CD4-positive, alpha-beta T cell treated with Interleukin-4 for 4 hours (primary cell): ENCODE measurements around the gene ZNF532.

ENCODE experiments used
- DNase-seq: peaks from one replicate; pipeline ENCODE4 v3.0.0-alpha.2; 2020

Gene ZNF532

DNA sequence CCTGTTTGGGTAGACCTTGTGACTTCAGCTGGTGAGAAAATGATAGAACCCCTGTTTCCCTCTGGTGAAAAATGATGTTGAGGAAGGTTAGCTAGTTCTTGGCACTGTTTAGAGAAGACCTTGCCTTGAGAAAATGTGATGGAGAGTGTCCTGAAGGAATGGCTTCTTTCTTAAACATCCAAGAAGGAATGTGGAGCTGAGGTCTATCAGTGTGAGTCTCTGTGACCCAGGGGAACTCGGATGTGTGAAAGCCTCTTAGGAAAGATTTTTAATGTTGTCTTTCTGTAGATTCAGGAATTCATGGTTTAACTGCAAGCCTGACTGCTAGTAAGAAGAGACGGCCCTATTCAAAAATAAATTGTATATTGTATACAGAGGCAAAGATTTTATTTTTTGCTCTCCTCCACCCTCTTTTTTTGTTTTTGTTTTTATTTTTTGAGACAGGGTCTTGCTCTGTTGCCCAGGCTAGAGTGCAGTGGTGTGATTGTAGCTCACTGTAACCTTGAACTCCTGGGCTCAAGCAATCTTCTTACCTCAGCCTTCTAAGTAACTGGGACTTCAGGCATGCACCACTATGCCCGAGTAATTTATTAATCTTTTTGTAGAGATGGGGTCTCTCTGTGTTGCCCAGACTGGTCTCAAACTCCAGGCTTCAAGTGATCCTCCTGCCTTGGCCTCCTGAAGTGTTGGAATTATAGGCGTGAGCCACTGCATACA lies 87.5 kb downstream of the ZNF532 start:
- DNase-seq = no peak

DNA sequence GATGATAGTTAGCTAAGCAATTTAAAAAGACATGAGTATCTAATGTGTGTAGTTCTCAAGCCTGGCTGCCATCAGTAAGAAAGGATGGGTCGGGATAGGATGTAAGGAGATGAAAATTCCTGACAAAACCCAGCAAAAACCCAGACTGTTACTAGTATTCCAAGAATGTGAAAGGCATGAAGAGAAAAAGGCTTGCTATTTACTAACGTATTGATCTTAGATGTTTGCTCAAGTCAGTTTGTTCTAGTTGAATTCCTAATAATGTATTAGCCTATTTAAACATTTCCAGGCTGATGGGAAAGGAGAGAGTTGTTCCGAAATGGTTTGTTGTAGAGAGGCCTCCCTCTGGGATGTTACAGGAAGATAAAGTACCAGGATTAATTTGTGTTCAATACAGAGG lies 88.2 kb downstream of the ZNF532 start:
- no peak for DNase-seq

DNA sequence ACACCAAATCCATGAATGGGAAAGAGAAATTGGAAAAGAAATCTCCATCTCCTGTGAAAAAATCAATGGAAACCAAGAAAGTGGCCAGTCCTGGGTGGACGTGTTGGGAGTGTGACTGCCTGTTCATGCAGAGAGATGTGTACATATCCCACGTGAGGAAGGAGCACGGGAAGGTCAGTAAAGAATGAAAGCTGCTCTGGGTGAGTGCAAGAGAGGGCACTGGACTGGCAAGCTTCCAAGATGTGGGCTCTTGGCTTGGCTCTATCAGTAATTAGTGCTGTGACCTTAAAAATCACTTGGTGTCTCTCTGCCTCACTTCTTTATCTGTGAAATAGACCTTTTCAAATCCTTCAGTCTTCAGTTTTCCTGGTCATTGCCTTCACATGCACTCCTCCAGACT lies 89.0 kb downstream of the ZNF532 start:
- no peak for DNase-seq

DNA sequence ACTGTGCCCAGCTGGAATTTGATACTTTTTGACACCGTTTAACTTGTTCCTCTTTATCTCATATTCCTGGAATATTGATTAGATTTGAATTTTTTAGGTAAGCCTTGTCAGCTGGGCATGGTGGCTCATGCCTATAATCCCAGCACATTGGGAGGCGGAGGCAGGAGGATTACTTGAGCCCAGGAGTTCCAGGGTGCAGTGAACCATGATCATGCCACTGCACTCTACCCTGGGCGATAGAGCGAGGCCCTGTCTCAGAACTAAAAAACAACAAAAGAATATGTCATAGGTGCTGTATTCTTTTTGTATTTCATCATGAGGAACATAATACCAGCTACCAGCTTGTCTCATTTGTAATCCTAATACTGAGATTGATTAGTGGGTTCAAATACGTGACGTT lies 90.3 kb downstream of the ZNF532 start:
- DNase-seq = no peak

DNA sequence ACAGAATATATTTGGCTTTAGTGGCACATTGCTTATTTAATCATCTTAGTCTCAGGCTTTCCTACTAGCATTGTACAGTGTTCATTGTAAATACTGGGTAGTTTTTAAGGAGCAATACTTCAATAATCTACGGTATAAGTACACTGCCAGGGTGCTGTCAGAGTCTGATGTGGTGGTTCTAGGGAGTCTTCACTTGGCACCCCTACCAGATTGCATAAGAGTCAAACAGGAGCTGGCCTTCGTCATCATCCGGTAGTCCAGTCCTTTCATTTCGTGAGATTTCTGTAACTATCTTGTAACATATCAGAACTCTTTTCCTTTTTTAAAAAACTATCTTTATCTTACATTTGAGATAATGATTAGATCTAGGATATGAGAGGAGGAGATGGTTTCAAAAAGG lies 91.1 kb downstream of the ZNF532 start:
- DNase-seq = no peak

DNA sequence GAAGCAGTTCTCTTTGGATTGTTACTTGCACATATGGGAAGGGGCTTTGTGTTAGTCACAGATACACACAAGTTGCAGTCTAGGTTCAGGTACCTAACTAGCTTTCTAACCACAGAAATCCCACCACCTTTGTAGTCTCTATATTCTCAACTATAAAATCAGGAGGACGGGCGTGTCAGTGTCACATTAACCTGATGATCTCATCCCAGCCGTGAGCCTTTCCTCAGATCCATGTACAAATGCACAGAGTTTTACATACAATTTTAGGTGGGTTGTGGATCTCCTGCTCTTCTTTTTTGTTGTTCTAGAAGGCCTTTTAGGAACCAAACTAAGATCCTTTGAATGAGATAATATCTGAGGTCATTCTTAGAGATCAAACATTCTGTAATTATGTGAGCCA lies 94.0 kb downstream of the ZNF532 start:
- no peak for DNase-seq

DNA sequence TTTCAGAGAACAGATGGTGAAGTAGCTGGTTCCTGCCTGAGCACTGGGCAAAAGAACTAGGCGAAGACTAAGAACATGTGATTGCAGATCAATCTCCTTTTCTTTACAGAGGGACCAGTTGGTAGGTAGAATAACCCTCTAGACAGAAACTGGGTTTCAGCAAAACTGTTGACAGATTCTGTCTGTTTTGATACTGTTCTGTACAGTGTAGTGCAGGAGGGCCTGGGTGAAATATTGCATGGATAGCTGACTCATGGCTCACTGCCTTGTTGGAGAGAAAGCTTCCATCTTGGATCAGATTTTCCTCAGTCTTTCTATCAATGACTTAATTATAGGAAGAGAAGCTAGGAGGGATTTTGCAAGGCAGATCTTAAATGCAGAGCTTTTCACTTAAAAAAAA lies 95.8 kb downstream of the ZNF532 start:
- DNase-seq = no peak

DNA sequence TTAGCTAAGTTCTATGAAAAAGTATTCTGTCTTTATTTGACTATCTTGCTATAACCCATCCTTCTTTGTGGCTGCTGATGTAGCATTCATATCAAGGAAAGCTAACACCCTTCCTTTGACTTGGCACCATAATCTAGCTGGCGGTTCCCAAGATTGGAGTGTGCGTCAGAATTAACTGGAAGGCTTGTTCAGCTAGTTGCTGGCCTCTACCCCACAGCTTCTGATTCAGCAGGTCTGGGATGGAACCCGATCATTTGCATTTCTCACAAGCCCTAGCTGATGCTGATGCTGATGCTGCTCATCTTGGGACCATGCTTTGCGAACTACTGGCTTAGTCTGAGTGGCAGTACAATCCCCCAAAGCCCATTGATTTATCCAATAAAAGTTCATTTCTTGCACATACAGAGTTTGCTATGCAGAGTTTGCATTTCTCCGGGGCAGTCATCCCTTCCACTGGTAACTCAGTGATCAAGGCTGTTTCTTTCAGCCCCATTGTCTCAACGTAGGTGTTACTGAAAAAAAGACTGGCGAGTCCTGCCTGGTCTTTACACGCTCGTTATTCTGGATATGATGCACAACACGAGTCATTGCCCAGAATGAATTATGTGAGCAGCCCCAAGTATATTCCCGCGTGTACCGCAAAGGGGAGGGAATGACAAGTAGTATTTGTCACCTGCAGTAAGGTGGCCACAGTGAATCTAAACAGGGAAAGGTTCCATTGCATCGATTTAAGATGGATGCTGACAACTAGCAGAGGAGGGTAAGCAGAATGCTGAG lies 96.5 kb downstream of the ZNF532 start:
- no peak for DNase-seq

DNA sequence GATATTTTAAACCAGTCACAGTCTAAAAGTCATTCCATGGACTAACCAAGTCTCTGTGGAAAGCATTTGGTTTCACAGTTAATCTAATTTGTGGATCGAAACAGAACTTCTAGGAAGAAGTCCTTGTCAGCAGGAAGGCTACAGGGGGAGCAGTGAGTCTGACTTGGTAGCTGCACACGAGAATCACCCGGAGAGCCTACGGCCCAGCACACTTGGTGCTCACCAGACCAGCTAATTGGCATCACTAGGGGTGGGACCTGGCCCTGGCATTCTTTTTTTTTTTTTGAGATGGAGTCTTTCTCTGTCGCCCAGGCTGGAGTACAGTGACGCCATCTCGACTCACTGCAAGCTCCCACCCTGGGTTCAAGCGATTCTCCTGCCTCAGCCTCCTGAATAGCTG lies 97.7 kb downstream of the ZNF532 start:
- DNase-seq = no peak

DNA sequence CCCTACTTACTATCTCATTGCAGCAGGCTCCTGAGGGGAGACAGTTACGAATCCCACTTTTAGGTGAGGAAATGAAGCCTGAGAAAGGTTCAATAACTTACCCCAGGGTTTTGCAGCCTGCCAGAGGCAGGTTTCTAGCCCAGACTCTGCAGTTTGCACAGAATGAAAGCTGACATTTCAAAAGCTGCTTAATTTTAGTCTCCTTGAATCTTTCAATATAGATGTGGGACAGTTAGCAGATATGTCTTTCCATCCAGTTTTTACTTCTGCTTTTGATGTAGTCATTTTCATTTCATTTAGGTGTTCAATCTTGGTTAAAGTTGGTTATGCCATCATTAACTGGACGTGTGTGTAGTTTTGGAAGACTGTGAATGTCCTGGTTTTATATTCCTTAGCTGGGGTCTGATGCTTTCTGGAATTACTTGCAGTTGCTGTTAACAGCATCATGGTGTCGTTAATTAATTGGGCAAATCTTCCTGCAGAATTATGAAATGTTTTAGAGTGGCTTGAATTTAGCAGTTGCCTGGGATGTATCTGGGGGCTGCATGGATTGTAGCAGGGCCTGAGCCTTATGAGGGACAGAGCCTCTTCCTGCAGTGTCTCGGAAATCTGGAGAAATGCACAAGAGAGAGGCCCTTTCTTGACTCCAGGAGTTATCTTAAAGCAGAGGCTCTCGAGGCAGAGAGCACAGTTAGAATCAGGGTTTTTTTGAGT lies 100.8 kb downstream of the ZNF532 start:
- no peak for DNase-seq

DNA sequence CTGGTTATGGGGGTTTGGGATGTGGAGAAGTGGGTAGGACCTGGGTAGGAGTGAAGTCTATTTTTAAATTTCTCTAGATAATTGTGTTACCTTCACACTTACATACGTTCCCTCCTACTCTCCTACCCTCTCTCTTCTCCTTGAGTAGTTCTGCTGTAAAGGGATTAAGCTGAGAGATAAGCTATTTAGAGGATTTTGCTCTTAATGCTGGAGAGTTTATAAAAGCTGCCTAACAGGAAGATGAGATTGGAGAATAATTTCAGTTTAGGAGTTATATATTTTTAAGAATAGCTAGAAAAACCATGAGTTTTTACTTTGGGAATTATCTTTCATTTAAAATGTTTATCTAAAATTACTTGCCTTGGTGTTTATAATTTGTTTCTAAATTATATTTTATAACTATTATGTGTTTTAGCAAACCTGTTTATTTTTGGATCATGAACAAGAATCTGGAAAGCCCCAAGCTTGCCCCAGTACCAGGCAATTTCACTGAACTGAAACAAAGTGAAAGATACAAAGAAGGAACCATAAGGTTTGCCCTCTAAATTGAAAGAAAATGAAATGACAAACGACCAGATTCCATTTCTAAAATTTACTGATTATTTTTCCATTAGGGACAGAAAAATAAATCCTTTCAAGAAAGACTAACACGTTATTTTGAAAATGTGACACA lies 101.5 kb downstream of the ZNF532 start:
- DNase-seq = no peak

DNA sequence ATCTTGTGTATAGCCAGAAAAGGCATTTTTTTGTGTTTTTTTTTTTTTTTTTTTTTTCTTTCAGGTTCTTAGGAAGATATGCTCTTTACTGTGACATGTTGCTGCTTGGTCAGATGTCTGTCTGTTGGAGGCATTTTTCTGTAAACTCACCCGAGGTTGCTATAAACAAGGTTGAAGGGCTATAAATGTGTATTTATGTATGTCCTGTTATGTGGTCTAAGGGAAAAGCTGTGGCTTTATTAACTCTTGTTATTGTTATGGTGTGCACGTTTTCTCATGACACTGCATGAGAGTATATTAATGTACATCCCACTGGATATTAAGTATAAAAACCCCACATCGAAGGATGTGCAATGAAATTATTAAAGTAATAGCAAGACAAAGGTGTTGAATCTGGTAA lies 102.0 kb downstream of the ZNF532 start:
- no peak for DNase-seq

DNA sequence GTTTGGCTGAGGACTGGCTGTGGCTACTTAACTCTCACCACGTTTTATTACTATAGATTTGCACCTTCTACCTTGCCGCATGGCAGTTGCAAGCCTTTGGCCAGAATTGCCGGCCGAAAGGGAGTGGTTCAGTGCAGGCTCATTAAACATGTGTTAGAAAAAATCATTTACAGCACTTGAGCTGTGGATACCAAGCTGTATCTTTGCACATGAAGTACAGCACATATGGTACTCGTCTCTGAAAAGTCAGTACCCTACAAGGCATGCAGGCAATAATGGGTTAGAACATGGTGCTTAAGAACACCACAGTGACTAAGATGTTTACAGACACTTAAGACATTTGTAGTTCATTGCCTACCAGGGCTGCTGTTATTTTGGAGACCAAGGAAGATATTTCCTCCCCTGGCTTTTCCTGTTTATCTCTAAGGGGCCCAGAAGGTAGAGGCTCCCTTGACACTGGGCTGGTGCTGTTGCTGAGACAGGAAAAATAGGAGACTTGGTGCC lies 103.1 kb downstream of the ZNF532 start:
- no peak for DNase-seq

DNA sequence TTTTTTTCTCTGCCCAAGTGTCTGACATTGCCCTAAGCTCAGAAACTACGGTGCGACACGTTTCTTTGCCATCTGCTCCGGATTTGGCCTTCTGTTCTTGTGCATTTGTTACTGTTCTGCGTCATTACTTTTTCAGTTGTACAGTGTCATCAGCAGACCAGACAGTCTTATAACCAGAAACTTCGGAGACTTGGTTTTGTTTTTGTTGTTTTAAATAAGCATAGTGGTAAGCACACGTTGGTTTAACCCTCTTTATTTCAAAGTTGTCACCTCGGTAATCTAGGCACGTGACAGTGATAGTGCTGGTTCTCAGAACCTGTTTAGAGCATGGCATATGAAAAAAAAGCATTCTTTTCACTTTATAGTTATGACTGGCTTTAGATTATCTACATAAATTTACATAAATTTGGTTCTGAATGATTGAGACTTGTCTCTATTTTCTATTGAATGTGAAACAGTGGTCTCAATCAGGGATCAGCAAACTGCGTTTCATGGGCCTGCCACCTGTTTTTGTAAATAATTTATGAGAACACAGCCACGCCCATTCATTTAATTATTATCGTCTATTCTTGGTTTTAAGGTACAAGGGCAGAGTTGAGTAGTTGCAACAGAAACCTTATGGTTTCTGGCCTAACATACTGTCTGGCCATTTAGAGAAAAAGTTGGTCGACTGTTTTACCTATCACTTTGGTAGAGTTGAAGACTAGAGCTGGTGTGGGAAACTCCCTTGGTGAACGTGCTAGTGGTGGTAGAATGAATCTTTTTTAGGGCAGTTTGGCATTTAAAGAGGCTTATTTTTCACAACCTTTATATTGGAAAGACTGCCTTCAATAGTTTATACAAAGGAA lies 106.5 kb downstream of the ZNF532 start:
- no peak for DNase-seq

DNA sequence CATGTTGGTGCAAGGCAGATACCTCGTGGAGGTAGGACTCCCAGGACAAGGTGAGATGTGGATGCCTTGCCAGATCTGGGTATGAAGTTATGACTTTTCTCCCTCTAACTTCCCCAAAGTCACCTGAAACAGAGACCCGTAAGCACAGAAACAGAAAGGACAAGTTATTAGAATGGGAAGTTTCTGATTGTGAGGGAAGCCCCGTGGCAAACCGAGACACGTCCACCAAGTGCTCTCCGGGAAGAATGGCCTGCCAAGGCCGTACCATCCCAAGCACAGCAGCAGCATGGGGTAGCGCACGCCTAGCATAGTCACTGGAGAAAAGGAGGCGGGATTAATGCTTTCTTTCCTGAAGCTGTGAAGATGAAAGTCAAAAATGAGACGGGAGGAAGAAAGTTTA lies 110.6 kb downstream of the ZNF532 start:
- no peak for DNase-seq

DNA sequence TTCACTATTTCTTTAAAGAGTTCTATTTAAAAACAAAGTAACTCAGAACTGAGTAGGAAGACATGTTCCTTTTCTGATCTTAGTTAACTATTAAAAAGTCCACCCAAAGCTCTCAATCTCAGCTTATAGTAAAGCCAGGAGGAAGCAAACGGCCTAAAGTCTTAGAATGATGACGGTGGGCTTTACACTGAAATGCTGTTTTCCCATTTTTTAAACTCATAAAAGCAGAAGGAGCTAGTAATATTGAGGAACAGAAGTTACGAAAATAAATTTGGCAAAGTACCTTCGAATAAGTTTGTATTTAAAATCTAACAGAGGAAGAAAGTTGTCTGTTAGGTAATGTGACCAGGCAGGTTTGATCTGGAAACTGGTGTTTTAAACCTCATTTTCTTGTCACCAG lies 111.1 kb downstream of the ZNF532 start:
- no peak for DNase-seq

DNA sequence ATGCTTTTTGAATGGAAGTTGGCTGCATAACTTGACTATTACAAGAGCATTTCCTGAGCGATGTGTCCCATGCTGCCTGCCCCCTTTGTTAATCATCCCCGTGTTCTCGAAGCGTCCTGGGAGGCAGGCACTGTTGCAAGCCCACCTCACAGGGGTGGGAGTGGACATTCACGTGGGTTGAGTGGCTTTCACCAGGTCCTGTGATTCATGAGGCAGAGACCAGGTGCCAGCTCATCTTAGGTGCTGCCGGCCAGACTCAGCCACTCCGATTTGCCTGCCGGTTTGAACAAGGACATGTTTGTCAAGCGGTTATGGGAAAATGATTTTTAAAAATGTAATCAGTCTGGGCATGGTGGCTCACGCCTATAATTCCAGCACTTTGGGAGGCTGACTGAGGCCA lies 112.5 kb downstream of the ZNF532 start:
- DNase-seq = no peak

DNA sequence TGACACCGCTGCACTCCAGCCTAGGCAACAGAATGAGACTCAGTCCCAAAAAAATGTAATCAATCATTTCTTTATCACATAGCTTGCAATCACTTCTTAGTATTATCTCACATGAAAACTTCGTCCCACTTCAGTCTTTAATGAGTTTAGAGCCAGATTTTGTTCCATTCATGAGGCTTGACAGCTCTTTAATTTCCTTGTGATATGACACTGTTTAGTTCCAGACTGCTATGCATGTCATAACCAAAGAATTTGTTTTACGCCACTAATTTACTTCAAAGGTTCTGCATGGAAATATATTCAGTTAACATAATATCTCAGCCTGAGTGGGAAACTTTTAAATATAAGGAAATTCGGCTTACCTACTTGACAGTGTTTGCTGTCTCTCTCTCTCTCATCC lies 113.1 kb downstream of the ZNF532 start:
- no peak for DNase-seq

DNA sequence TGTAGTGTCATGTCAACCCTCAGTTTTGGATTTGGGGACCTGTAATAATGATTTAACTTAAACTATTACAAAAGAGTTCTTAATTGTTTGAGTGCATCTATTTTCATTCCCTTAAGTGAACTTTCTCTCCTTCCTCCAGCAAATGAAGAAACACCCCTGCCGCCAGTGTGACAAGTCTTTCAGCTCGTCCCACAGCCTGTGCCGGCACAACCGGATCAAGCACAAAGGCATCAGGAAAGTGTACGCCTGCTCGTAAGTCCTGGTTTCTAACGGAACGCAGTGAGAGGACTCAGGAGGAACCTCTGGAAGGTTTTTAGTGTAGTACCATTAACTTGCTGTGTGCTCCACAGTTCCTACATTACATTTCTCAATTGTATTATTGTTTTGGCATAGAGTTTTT lies 114.2 kb downstream of the ZNF532 start:
- DNase-seq = no peak

DNA sequence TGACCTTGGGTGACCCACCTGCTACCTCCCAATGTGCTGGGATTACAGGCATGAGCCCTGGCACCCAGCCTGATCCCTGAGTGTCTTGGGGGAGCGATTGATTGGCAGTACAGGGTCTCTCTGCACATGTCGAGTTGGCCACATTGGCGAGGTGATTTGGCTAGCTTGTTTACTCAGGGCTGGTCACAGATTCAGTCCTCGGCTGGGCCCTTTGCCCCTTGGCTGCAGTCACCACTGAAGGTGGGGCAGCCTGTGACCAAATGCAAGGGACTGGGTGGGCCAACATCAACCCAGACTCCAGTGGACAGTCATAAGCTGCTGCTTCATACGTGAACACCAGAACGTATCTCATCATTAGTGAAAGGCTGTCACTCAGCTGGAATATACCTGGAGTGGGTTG lies 114.9 kb downstream of the ZNF532 start:
- DNase-seq = no peak

DNA sequence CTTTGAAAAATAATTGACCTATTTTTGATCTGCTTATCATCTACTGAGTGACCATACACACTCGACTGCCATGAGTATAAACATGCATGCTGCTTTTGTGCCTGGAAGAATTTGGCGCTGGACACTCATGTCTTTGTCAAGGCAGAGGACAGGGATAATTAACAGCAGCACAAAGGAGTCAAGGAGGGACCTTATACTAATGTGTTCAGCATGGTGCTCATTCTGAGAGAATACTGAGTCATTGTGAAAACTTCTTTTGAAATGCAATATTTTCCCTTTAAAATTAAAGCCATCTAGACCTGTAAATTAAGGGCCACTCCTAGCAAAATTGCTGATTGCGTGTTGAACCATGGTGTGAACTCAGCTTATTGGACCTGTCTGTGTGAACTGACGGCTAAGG lies 116.3 kb downstream of the ZNF532 start:
- DNase-seq = no peak
